HL-60/S4 treated with retinoic acid at 250 ng/mL for 4 days and 3 days (cell line): Measurements from ENCODE around the gene GMDS.

Experiments used
- in situ Hi-C: fragments of 300-500 bp; cut with MboI; formaldehyde crosslinking; loops from 2 replicates; pipeline ENCODE4 v1.7.0; 2022; ENCODE audit warnings: low sequenced_read_pairs

The GMDS gene

DNA sequence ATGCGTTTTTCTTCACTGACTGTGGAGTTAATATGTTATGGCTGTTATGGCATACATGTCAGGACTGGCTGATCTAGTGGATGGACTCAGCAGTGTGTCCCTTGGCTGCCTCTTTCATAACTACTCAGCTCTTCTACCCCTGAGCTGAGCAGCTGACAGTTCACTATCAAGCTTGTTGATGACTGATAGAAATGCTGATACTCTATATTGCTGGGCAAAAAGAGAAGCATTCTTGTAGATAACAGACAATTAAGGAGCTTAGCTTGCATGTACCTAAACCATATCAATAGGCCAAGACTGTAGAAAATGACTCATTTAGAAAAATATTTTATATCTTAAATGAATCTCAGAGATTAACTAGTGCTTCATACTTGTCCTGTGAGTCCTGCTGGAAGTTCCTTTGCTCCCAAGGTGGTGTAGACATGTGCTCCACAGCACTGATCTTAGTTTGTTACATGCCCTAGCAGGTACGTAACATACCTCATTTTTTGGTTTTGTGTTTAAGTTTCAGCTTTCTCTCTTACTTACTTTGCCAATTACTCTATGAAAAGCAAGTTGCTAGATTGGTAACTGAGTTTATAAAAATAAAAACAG lies 236.9 kb downstream of the GMDS start:
- in situ Hi-C loops, result no loop called here

DNA sequence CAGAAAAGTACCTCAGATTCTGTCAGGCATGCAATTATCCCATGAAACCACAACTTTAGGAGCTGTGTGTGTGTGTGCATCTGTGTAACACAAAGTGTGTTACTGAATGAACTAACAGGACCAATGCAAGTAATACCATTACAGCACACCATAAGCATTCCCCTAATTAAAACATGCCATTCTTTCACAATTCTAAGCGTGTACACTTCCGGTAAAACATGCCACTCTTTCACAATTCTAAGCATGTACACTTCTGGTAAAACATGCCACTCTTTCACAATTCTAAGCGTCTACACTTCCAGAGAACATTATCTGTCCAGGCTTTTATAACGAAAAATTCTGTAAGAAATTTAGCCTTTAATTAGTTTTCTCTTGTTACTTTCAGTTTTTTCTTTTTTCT lies 238.2 kb downstream of the GMDS start:
- in situ Hi-C loops, result no loop called here

DNA sequence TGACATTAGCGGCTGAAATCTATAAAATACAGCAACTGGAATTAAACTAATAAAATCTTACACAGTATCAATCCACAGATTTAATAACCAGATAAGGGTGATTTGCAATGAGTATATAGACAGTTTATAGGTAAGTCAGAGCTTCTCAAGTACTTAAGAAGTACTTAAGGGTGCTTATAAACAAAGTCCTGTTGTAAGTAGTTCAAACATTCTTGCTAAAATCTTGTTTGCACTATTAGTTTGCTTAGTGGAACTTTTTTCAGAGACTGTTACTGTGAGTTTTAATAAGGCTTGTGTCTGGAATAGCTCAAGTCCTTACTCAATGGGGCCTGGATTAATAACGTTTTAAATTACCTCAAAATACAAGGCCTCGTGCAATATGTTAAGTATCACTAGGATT lies 240.5 kb downstream of the GMDS start:
- in situ Hi-C loops, result no loop called here

DNA sequence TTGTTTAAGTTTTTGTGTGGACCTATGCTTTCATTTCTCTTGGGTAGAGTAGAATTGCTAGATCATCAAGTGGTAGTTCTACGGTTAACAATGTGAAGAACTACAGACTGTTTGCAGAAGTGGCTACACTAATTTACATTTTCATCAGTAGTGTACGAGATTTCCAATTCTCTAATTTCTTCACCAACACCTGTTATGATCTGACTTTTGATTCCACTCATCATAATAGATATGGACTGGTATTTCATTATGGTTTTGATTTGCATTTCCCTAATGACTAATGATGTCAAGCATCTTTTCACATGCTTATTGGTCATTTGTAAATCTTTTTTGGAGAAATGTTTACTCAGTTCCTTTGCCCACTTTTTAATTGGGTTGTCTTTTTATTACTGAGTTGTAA lies 244.4 kb downstream of the GMDS start:
- in situ Hi-C loops, result no loop called here

DNA sequence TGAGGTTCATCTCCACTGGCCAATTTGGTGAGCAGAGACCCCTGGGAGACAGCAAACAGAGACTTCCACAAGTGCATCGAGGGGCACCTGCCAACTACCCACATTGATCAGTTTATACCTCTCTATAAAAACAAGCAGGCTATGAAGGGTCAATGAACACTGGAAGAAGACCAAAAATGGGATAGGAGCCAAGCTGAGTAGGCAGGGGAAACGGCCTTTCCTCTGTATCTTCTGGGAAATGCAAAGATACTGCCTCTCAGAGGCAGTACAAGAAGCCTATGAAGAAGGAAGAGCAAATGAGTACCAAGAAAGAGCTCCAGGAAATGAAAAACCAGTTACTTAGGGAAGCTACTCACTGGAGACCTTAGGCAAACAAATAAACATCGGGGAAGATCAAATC lies 247.7 kb downstream of the GMDS start:
- in situ Hi-C loops, result no loop called here

DNA sequence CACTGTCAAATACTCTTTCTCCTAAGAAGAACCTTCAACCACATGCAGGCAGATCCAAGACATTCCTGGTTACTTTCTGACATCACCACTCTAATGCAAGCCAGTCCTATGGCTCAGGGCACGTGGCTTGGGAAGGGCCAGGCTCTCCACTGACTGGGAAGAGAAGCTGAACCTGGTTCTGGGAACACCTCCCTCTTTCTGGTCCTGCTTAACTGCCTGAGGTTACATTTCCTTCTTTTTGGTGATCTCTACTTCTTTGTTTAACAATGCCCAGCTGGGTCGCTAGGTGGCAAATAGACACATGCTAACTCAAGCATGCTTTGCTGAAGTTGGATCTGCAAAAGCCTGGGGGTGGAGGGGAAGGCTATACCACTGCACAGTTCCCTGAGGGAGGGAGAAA lies 249.8 kb downstream of the GMDS start:
- in situ Hi-C loops, result no loop called here

DNA sequence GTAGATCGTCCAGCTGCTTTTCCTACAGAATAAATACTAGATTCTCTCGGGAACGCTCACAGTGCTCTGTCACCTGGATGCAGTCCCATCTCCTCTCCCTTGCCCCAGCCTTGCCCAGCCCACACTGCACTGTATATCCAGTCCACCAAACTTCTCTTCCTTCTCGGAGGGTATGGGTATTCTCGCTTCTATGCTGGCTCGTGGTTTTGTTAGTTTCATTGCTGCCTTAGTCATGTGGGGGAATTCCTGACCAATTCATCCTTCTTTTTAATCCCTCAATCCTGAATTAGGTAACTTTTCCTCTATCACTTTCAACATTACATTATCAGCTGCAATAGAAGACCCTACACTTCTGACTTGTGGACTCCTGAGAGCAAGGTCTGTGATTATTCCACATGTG lies 252.4 kb downstream of the GMDS start:
- in situ Hi-C loops, result no loop called here

DNA sequence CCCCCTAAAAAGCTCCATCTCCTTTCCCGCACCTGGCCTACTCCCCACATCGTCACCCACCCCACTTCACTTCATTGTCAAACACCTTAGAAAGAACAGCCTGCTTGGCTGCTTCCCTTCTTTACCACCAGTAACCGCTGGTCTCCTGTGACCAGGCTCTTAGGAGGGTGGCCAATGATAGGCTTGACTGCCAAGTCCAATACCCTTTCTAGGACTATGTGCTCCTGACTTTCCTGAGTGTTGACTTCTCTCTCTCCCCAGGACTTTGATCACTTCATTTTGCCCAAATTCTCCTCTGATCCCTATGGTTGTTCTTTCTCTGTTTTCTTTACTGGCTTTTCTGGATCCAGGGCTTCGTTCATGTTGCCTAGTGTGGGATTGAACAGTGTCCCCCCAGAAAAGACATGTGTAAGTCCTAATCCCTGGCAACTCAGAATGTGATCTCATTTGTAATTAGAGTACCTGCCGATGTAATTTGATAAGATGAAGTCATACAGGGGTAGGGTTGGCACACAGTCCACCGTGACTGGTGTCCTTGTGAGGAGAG lies 254.0 kb downstream of the GMDS start:
- in situ Hi-C loops, result no loop called here

DNA sequence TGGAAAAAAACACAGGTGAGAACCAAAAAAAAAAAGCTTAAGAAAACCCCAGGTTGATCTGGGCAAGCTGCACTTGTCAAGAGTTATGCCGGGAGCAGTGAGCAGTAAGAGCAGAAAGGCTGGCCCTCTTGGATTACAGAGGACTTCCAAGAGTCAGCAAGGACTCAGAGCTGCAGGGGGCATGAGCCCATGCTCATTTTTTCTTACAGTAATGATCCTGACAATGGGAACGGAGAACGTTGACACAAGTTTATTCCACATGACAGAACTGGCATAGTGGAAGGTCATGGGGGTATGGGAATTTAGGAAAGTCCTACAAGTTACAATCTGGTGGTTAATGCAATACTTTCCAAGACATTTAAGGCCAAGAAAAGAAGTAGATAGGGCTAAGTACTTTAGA lies 256.6 kb downstream of the GMDS start:
- in situ Hi-C loops, result no loop called here

DNA sequence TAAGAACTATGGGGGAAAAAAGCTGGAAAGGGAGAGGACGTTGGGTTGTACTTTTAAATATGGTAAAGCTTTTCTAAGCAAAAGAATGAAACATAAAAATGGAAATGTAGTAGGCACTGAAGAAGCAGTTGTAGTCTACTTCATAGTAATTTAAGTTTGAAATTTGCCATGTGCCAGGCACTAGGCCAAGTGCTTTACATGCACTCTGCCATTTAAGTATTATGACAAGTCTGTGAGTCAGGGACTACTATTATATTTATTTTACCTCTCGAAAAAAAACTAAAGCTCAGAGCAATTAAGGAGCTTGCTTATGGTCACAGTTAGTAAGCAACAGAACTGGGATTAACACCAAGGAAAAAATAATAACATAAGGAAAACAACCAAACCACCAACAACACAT lies 257.8 kb downstream of the GMDS start:
- in situ Hi-C loops, result no loop called here

DNA sequence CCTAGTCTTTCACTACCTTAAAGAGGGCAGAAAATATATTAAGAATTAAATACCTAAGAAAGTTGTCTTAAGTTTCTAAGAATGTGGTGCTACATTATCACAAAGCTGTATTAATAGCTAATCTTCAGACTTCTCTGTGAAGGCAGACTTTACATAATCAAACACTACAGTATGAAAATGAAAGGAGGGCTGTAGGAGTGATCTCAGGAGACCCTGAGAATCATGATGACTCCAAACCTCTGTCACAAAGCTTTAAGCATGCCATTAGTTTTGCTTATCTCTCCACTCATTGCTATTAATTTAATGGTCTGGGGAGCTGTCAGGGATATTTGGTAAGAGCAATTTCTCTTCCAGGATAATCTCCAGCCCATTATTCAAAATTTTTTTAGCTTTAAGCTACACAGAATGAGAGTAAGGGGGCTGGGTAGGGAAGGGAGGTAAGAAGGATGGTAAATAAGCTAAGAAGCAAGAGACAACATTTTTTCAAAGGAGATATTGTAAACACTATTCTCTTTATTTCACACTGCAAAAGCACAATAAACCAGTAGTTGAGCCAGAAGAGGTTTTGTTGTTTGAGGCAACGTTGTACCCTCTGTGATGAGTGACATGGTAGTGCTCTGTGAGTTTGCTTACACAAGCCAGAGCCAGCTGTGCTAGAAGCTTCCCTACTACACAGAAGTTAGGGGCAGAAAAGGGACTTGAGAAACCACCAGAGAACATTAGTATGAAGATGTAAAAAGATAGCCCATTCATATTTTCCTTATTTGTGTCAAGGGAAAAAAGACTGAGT lies 258.8 kb downstream of the GMDS start:
- in situ Hi-C loops, result no loop called here

DNA sequence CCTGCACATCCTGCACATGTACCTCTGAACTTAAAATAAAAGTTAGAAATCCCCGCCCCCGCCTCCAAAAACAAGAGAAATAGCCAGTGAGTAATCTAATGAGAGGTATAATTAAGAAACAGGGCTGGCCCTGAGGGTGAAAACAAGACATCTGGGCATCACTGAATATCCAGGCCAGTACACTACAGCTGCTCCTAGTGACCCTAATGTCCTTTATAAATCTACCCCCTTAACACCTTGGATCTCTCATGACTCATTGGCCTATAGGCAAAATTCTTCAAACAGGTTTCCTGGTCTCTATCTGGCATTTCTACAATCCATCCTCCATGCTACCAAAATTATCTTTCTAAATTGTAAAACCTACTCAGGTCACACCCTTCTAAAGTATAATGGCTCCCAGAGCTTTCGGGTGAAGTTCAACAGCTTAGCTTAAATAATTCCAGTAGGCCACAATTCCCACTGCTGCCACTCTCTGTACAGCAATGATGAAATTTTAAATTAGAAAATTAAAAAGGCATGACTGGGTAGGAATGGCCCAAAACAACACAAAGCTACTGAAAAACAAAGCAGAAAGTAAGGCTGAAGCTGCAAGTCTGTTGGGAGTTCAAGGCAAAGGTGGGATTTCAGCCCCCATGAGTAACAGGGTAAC lies 260.9 kb downstream of the GMDS start:
- in situ Hi-C loops, result no loop called here

DNA sequence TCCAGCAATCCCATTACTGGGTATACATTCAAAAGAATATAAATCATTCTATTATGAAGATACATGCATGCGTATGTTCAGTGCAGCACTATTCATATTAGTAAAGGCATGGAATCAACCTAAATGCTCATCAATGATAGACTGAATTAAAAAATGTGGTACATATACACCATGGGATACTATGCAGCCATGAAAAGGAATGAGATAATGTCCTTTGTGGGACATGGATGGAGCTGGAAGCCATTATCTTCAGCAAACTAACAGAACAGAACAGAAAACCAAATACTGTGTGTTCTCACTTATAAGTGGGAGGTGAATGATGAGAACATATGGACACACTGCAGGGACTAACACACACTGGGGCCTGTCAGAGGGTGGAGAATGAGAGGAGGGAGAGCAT lies 261.6 kb downstream of the GMDS start:
- in situ Hi-C loops, result no loop called here

DNA sequence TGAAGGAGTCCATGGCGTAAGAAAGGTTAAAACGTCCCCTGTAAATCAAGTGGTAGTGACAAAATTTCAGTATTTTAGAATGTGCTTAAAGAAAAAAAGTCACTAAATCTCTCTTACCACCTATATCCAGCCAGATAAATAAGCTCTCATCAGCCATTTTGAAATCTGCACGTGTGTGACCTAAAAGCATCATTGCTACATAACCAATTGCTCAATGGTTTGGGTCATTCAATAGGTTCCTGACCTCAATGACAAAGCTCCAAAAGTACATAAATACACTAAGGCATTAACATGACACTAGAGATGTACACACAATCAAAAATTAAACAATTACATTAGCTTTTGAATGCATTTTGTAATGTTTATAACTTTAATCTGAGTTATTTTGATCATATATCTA lies 272.4 kb downstream of the GMDS start:
- in situ Hi-C loops, result no loop called here

DNA sequence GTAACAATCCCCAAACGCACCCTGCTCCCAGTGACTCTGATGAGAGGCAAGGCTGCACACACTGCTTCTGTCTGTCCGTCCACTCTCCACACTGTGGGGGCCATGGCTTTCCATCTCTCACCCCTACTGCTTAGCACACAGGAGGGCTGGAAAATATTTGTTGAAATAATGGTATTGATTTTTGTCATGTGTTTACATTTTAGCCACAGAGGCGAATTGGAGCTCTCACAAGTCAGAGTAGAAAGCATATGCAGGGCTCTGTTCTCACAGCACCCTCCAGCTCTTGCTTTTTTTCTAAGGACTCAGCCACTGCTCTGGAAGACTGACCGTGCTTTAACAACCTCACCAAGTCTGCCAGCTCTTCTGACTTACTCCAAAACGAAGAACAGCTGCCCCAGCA lies 273.8 kb downstream of the GMDS start:
- in situ Hi-C loops, result no loop called here

DNA sequence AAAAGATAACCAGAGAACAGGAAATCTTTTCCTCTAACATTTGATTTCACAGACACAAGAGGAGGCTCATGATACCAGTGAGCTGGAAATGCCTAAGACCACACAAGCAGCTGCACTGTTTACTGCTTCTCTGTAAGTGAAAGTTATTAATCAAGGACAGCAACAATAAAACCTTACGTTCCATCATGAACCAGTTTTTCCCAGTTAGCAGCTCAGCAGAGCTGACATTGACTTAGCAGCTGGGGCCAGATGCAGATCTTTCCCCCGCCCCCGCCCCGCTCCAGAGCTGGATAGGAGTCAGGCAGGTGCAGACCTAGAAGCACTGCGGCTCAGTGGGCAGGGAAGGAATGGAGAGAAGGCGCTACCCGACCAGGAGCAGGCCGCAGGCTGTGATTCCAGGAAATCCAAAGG lies 275.2 kb downstream of the GMDS start:
- in situ Hi-C loops, result no loop called here

DNA sequence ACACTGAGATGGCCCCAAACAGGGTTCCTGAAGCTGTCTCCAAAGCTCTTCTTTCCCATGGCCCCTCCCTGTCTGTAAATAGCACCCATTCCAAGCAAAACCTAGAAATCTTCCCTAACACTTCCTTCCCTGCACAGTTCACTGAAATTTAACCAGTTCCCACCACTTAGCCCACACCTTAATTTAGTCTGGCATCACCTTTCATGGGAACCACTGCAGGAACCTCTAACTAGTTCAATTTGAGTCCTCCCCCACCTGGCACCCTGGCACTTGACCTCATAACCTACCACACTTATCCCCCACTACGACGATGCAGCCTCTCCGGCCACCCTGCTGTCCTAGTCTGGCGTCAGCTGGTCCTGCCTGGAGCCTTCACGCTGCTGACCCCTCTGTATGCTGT lies 278.7 kb downstream of the GMDS start:
- in situ Hi-C loops, result no loop called here

DNA sequence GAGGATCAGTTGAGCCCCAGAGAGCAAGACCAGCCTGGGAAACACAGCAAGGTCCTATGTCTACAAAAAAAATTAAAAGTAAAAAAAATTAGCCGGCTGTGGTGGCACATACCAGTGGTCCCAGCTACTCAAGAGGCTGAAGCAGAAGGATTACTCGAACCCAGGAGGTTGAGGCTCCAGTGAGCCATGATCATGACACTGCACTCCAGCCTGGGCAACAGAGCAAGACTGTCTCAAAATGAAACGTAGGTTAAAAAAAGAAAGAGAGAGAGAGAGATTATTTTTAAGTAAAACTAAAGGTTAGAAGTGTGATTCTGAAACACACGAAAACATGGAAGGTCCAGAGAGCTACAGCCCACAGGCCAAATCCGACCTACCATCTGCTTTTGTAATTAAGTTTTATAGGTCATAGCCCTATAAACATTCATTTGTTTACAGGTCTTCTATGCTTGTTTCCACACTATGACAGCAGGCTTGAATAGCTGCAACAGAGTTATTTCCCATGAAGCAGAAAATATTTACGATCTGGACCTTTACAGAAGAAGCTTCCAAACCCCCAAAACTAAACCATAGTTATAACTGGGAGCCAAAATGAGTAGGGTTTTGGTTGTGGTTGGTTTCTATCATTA lies 279.7 kb downstream of the GMDS start:
- in situ Hi-C loops, result no loop called here

DNA sequence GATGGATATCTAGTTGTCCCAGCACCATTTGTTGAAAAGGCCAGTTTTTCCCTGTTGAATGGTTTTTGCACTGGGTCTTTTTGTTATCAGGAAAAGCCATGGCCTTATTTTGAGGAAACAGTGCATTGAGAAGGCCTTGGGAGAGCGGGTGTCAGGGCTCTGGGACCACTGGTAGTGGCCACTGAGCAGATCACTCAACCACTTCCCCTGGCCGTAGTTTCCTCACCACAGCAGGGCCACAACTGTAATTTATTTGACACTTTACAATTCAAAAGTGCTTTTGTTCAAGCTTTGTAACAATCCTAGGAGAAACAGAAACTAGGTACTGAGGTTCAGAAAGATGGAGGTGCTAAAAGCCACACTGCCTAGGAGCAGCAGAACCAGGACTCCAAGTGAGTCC lies 281.8 kb downstream of the GMDS start:
- in situ Hi-C loops, result no loop called here

DNA sequence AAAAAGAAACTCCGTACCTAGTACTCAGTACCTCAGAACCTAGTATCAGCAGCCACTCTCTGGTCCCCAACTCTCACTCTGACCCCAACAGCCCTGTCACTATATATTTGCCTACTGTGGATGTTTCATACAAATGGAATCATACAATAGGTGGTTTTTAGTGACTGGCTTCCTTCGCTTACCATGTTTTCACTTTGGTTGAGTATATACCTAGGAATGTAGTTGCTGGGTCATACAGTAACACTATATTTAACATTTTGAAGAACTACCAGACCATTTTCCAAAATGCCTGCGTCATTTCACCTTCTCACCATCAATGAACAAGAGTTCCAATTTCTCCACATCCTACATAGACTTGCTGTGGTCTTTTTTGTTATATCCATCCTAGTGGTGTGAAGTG lies 283.2 kb downstream of the GMDS start:
- in situ Hi-C loops, result no loop called here

DNA sequence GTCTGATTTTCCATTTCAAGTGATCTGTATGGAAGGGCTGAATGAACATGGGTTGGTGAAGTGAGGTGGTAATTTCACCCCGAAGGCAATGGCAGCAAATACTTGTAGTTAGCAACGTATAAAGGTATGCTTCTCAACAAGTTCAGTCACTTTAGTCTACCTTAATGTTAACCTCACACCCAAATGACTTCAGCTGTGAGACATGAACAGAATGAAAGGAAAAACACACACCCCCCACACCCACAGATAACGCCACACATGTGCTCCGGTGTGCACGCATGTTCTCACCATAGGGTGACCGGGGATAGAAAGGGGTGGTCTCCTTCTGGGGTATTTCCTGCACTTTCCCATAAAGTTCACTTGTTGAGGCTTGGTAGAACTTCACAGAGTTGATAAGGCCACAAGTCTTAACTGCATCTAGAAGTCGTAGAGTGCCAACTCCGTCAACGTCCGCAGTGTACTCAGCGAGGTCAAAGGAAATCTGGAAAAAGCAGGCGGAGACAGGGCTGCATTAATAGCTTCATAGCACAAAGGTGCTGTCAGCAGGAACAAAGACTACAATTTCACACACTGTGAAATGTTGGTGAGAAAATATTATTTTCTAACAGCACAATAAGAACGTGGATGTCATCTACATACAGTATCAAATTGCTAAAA lies 284.8 kb downstream of the GMDS start:
- in situ Hi-C loops, result no loop called here
